C1 segment of cervical spinal cord (tissue), 14 donors: ENCODE data around the gene RAB40B.

Source experiments
- DNase-seq, 14 donors: peaks; one replicate each; lab custom pipeline; 2025; lab: John Stamatoyannopoulos, UW

RAB40B gene

GRCh38 chr17:82649501-82650261, 48.8 kb downstream of the RAB40B start:
- DNase-seq = no peak

GRCh38 chr17:82648742-82649331, 49.7 kb downstream of the RAB40B start:
- DNase-seq = peak in 4 of 14 donors; percentile 58 to 76 (median 75)

GRCh38 chr17:82648165-82648668, 50.3 kb downstream of the RAB40B start, which contains the start of gene WDR45B:
WDR45B (minus strand) TSS chr17:82648444; CDS start chr17:82648340, 104 bp downstream.
- DNase-seq = peak; percentile 46 to 96 (median 90)

GRCh38 chr17:82647593-82648164, 50.8 kb downstream of the RAB40B start:
- DNase-seq = no peak

GRCh38 chr17:82645516-82645915, 53.0 kb downstream of the RAB40B start:
- no peak for DNase-seq

- DNase-seq = no peak
Measured at GRCh38 chr17:82644148-82644547, 54.4 kb downstream of the RAB40B start.

- no peak for DNase-seq
Measured at GRCh38 chr17:82642022-82642421, 56.5 kb downstream of the RAB40B start.

GRCh38 chr17:82640036-82640435, 58.5 kb downstream of the RAB40B start:
- DNase-seq = no peak

- no peak for DNase-seq
Measured at GRCh38 chr17:82639628-82640027, 58.9 kb downstream of the RAB40B start.

- DNase-seq = no peak
Measured at GRCh38 chr17:82638183-82638773, 60.2 kb downstream of the RAB40B start.

GRCh38 chr17:82636626-82637598, 61.6 kb downstream of the RAB40B start:
- no peak for DNase-seq

- no peak for DNase-seq
Measured at GRCh38 chr17:82633343-82633742, 65.2 kb downstream of the RAB40B start.

GRCh38 chr17:82632451-82632850, 66.0 kb downstream of the RAB40B start:
- no peak for DNase-seq

- DNase-seq = no peak
Measured at GRCh38 chr17:82631544-82631943, 67.0 kb downstream of the RAB40B start.

- DNase-seq = no peak
Measured at GRCh38 chr17:82630212-82630611, 68.3 kb downstream of the RAB40B start.

GRCh38 chr17:82629748-82630147, 68.8 kb downstream of the RAB40B start:
- DNase-seq = no peak

- peak in 2 of 14 donors; percentile 5 to 16 for DNase-seq
Measured at GRCh38 chr17:82627405-82627804, 71.1 kb downstream of the RAB40B start.

GRCh38 chr17:82623707-82624106, 74.8 kb downstream of the RAB40B start:
- DNase-seq = no peak

- no peak for DNase-seq
Measured at GRCh38 chr17:82619641-82620040, 78.9 kb downstream of the RAB40B start.

GRCh38 chr17:82619211-82619610, 79.3 kb downstream of the RAB40B start:
- no peak for DNase-seq
